Measurements from ENCODE around the gene DALRD3. TPM values are rescaled to one million over a fixed set of nuclear protein-coding genes. Genes with fewer than 3 reads are reported as not detected.

DALRD3 gene
- total RNA-seq, 1 donor from 2014 or later, result 36.7 TPM

DNA sequence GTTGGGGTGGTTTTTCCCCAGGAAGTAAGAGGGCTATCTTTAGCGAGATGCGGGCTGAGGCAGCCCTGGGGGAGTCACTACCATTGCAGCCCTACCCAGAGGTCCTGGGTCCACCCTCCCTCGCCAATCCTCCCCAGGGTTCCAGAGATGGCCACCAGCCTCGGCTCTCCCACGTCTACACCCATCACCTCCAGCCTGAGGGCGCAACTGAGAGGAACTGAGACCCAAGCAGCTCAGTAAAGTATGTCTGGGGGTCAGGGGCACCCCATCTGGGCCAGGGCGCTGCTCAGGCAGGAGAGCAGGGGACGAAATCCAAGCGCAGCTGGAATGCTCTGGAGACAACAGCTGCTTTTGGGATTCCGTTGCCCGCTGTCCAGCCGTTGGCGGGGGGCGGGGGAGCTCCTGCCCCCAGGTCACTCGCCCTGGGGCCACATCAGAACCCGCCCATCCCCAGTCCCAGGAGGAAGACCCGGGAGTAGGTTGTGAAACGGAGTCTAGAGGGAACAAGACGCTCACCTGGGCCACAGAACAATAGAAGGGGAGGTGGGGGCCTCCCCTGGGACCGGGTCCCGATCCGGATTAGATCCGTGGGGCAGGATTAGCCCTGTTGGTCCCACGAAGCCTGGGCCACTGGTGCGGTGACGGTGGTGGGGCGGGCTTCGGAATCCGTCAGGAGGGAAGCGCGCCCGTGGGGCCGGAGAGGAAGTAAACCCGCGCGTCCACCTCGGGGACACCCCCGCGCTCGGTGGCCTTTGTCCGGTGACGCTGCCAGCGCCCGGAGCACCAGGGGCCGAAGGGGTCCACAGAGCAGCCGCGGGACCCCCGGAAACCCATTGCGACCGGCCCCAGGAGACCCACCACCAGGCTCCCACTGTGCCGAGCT is 2.2 kb upstream of the DALRD3 start:
- ChIA-PET CTCF (interaction anchor here (1.2 to 3.6 kb wide), 6 partner anchors 9 to 75 kb away, joined by 3 to 30 read pairs (median 6); partner anchors contain the start of genes IMPDH2 and WDR6), POLR2A (interaction anchor here (0.6 to 14.9 kb wide), 23 partner anchors 7 to 1548 kb away, joined by 3 to 372 read pairs (median 8); partner anchors contain the start of genes ARIH2, DAG1, IMPDH2 and P4HTM)
- intact Hi-C loops (cut with micrococcal nuclease), result loop anchor here (1.0 to 10.0 kb wide), 10 partner anchors 9 to 1274 kb away; partner anchors contain the start of genes ARIH2, DAG1, HYAL3 and IFRD2
- Mint-ChIP-seq H3K4me1 (peaks cover 54% of the 10 kb centered on the region), H3K9me3 (no peaks in the 10 kb centered on the region), H3K27ac (peak overlapping the region; percentile 97), H3K36me3 (ENCODE audit: low read depth) (peaks cover 43% of the 10 kb centered on the region), H3K27me3 (no peaks in the 10 kb centered on the region), H3K4me3 (peak overlapping the region; percentile 94)
- ATAC-seq (ENCODE audit: low read depth) (peak; percentile 0), DNase-seq (no peak)
- TF ChIP-seq, protein P1, sequence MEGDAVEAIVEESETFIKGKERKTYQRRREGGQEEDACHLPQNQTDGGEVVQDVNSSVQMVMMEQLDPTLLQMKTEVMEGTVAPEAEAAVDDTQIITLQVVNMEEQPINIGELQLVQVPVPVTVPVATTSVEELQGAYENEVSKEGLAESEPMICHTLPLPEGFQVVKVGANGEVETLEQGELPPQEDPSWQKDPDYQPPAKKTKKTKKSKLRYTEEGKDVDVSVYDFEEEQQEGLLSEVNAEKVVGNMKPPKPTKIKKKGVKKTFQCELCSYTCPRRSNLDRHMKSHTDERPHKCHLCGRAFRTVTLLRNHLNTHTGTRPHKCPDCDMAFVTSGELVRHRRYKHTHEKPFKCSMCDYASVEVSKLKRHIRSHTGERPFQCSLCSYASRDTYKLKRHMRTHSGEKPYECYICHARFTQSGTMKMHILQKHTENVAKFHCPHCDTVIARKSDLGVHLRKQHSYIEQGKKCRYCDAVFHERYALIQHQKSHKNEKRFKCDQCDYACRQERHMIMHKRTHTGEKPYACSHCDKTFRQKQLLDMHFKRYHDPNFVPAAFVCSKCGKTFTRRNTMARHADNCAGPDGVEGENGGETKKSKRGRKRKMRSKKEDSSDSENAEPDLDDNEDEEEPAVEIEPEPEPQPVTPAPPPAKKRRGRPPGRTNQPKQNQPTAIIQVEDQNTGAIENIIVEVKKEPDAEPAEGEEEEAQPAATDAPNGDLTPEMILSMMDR (IDR thresholded peaks at IDR 0.05), result no peak

DNA sequence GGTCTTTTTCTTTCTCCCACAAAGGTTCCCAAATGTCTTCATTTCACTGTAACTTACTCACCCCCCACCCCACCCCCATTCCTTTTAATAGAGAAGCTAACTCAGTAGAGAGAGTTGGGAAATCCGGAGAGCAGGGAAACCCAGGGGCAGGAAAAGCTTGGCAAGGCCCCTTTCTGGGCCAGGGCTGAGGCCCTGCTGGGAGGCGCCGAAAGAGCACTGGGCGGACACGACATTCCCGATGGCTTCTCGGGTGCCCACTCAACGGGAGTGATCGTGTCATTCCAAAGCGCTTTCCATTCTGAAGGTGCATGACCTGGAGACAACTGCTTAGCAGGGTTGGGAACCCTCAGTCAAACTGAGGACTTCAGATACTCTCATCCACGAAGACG is 1.6 kb upstream of the DALRD3 start:
- Mint-ChIP-seq H3K27me3 (no peaks in the 10 kb centered on the region), H3K9me3 (no peaks in the 10 kb centered on the region), H3K27ac (peak overlapping the region; percentile 97), H3K4me3 (peak overlapping the region; percentile 94), H3K36me3 (ENCODE audit: low read depth) (peaks cover 43% of the 10 kb centered on the region), H3K4me1 (peaks cover 48% of the 10 kb centered on the region)
- TF ChIP-seq, protein P1 (IDR thresholded peaks at IDR 0.05), result no peak
- intact Hi-C loops (cut with micrococcal nuclease), result loop anchor here (2.0 to 10.0 kb wide), 6 partner anchors 101 to 1275 kb away; partner anchors contain the start of genes ARIH2, DAG1, GNAT1 and HYAL3
- no peak for ATAC-seq (ENCODE audit: low read depth)
- POLR2A ChIA-PET, result interaction anchor here (0.6 to 14.9 kb wide), 13 partner anchors 9 to 1549 kb away, joined by 3 to 372 read pairs (median 20); partner anchors contain the start of genes ARIH2, DAG1, IMPDH2 and P4HTM
- no peak for DNase-seq
- CTCF ChIA-PET, result interaction anchor here (1.2 to 3.6 kb wide), 4 partner anchors 10 to 76 kb away, joined by 4 to 30 read pairs (median 6); partner anchors contain the start of genes IMPDH2 and WDR6

DNA sequence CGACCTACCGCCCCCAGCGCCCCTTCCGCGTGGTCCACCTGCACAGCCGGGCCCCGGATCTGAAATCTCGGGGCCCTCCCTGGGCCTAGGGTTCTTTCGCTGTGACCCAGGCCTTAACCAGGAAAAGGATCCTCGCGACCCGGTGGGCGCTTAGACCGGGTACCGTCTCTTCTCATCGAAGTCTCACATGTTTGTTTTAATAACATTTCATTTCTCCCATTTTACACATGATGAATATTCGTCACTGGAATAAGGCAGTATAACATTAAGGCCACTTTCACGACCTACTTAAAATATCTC is 277 bp upstream of the DALRD3 start:
- peaks cover 43% of the 10 kb centered on the region for H3K4me1 Mint-ChIP-seq
- peaks cover 41% of the 10 kb centered on the region for H3K36me3 Mint-ChIP-seq (ENCODE audit: low read depth)
- H3K27me3 Mint-ChIP-seq, result no peaks in the 10 kb centered on the region
- H3K4me3 Mint-ChIP-seq, result peak overlapping the region; percentile 94
- TF ChIP-seq, protein P1 (IDR thresholded peaks at IDR 0.05), result no peak
- ChIA-PET CTCF (interaction anchor here (2.1 kb wide), 1 partner anchor 10 kb away, joined by 5 read pairs; the partner anchor contains the start of gene IMPDH2), POLR2A (interaction anchor here (1.0 to 14.9 kb wide), 8 partner anchors 8 to 75 kb away, joined by 3 to 372 read pairs (median 6); partner anchors contain the start of genes IMPDH2, P4HTM, QRICH1 and WDR6)
- no peak for ATAC-seq (ENCODE audit: low read depth)
- H3K27ac Mint-ChIP-seq, result peak overlapping the region; percentile 84
- no peaks in the 10 kb centered on the region for H3K9me3 Mint-ChIP-seq
- DNase-seq, result no peak
- intact Hi-C loops (cut with micrococcal nuclease), result loop anchor here (5.0 kb wide), 1 partner anchor 1174 kb away; the partner anchor contains the start of gene GNAT1

DNA sequence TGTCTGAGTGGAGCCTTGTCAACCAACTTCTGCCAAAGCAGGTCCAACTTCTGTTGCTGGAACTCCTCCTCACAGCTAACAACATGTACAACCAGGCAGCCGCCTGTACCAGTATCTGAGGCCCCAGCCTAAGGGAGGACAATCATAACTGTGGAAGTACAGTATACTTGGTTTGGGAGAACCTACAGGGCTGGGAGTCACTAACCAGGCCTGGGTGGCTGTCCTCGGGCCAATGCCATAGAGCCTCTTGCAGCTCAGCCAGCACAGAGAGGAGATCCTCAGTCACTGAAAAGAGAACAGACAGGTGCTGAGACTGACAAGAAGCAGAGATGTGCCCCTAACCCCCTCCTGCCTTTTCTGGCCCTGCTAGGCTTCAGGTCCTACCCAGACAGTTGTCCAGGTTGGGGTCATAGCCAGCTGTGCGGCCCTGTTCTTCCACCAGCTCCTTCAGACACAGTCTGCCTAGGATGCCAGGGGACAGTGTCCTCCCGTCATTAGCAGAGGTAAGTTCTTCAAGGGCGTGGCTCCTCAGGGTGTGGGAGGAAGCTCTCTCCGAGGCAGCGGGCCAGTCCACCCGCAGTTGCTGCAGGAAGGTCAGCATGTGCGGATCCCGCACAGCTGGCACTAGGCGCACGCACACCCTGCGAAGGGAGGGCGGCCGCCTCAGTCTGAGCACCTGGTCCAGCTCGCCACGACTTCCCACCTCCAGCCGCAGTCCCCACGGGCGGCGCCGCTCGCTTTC is 980 bp downstream of the DALRD3 start:
- Mint-ChIP-seq H3K4me1 (peaks cover 32% of the 10 kb centered on the region), H3K36me3 (ENCODE audit: low read depth) (peaks cover 42% of the 10 kb centered on the region), H3K27me3 (no peaks in the 10 kb centered on the region), H3K9me3 (no peaks in the 10 kb centered on the region), H3K4me3 (peak overlapping the region; percentile 94), H3K27ac (no peak overlapping the region)
- intact Hi-C loops (cut with micrococcal nuclease), result loop anchor here (5.0 kb wide), 1 partner anchor 1175 kb away; the partner anchor contains the start of gene GNAT1
- no peak for ATAC-seq (ENCODE audit: low read depth)
- ChIA-PET CTCF (interaction anchor here (1.1 to 7.5 kb wide), 4 partner anchors 10 to 30 kb away, joined by 3 to 57 read pairs (median 6); partner anchors contain the start of genes IMPDH2, P4HTM and WDR6), POLR2A (interaction anchor here (0.6 to 14.9 kb wide), 7 partner anchors 8 to 322 kb away, joined by 3 to 372 read pairs (median 6); partner anchors contain the start of genes IMPDH2, P4HTM, QRICH1 and USP4)
- no peak for DNase-seq
- TF ChIP-seq, protein P1 (IDR thresholded peaks at IDR 0.05), result no peak

All from activated B cell treated with CpG ODN at 0.5 μM for 24 hours (primary cell).